SIG-M5 treated with dmso at 0.1 percent for 504 hours (cell line): ENCODE measurements around the gene NGEF.
A peak's percentile ranks its signal among the peaks of the same experiment; 100 is the strongest.
"Not testable (repeated sequence)": the region's sequence is repeated elsewhere in the genome, so short reads cannot be mapped to it uniquely, and the experiment has no call there.

ENCODE experiments used
- DNase-seq: peaks from one replicate; lab custom pipeline; 2025; ENCODE audit not compliant: unreplicated experiment; lab: John Stamatoyannopoulos, UW

Gene NGEF

DNA sequence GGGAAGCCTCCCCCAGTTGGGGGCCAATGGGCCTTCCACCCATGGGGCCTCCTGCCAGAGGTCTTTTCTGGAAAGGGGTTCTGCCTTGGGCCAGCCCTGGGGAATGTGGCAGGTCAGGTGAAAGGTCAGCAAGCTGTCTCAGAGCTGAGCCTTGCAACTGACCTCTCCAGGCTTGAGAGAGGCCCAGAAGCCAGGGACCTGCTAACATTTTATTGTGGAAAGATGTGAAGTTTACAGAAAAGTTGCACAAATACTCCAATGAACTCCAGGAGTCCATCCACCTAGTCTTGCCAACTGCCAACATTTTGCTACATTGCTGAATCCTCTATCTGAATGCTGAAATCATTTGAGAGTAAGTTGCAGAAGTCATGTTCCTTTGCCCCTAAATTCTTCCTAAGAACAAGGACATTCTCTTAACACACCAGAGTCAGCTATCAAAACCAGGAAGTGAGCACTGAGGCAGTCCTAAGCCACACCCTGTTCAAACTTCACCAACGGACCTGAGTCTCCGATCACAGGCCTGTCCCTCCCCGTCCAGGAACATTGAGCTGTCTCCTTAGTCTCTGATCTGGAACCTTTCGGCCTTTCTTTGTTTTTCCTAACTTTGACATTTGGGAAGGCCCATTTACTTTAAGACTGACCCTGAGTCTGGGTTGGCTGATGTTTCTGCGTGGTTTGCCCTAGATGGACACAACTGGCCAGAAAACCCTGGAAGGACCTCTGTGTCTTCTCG lies 139.0 kb downstream of the NGEF start:
- peak; percentile 80 for DNase-seq

DNA sequence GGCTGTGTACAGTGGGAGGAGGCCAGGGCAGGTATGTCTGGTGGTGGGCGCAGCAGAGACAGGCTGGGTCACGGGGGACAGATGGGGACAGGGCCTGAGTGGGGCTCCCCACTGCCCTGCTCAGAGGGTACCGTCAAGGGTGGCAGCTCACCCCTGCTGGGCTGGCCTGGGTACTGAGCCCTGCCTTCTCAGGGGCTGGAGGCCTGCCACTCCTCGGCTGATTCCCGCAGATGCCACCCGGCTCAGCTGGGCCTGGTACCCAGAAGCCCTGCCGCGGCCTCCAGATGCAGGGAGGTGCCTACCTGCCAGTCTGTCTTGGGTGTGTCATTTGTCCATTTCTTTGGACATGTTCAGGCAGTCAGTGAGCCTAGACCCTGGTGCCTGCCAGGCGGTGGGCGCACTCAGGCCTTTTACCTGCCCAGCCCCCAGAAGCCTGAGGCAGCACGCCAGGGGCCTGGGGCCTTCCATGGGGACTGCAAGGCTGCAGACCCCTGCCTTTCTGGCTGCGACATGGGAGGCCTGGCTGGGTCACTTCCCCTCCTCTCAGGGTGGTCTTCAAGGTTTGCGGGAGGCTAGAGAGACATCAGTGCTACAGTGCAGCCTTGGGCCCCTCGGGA lies 139.7 kb downstream of the NGEF start:
- no peak for DNase-seq

DNA sequence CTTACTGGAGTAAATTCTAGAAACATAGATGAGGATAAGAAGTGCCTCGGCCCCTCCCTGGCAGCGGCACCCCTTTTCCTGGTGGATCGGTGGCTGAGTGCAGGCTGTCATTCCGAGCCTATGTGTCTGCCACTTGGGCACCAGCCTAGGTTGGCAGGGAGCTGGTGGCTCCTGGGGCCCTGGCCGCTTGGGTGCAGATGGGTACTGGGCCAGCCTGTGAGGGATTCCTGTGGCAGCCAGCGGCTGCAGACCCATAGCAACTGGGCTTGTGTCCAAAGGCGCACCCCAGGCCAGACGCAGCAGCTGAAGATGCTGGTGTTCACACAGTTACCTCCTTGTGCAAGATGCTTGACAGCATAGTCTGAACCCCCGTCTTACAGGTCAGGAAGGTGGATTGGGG lies 140.2 kb downstream of the NGEF start:
- DNase-seq, result no peak

DNA sequence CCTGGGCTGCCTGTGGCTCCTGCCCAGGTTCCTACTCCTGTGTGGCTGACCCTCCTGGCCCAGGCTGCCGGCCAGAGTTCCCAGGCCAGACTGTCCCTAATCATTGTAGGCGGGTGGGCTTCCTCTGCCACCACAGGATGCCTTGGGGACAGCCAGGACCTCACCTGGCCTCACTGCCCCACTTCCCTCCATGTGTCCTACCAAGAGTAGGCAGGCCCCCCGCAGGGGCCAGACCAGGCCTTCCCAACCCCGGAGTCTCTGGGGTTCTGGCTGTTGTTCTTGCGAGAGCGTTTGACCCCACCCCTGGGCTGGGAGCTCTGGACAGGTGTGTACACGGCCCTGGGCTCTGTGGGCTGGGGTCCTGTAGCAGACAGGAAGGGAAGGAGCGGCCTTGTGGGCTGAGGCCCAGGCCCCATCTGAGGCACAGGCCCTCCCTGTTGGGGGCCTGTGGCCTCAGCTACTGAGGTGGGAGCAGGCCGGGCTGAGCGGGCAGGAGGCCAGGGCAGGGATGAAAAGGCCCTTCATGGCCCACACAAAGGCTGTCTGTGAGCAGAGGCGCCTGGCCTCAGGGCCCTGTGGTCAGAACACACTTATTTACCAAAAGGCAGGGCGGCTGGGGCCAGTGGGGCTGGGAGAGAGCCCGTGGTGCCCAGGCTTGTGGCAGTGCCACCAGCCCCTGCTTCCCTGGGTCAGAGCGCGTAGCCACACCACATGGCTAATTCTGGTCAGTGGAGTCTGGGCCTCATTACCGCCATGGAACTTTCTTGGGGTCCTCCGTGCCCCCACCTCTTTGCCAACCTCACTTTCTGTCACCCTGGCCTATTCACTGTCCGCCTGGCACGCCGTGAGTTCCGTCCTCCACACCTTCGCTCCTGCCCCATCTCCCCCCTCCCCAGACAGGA lies 141.0 kb downstream of the NGEF start:
- no peak for DNase-seq

DNA sequence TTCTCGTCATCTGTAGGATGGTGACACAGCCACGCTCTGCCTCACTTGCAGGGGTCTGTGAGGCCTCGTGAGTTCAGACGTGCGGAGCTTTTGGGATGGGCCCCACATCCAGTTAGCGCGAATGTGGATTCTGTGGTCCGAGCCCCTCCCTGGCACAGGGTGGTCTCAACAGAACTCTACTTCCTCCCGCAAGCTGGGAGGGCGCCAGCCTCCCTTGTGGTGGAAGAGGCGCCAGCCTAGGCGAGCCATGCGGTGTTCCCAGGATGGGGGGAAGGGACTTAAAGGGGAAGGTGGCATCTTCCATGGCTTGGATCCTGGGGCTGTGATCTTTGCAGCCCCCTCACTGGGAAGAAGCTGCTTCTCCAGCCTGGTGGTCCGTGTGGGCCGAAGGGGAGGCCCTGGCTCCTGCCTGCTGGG lies 141.6 kb downstream of the NGEF start:
- no peak for DNase-seq

DNA sequence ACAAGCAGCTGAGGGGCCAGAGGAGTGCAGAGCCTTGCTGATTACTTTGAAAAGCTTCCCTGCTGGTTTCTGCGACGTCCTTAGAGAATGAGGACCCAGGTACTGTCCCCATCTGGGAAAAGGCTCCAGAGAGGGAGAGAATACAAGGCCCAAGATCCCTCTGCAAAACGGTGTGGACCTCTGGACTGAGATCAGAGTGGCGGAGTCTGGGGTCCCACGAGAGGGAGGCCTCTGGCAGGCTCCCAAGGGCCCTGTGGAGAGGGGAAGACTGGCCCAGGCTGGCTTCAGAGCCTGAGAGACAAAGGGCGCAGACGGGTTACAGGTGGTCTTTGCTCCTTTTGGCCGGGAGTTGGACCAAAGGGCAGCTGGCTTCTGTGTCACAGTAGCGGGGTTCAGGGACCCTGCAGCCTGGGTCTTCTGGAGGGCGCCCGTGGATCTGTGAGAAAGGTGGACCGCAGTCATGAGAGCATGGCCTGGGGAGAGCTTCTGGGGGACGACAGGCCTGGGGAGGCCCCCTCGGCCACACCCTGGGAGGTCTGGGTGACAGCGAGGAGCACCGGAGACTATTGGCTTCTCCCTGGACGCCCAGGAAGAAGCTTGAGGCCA lies 142.2 kb downstream of the NGEF start:
- DNase-seq, result no peak

DNA sequence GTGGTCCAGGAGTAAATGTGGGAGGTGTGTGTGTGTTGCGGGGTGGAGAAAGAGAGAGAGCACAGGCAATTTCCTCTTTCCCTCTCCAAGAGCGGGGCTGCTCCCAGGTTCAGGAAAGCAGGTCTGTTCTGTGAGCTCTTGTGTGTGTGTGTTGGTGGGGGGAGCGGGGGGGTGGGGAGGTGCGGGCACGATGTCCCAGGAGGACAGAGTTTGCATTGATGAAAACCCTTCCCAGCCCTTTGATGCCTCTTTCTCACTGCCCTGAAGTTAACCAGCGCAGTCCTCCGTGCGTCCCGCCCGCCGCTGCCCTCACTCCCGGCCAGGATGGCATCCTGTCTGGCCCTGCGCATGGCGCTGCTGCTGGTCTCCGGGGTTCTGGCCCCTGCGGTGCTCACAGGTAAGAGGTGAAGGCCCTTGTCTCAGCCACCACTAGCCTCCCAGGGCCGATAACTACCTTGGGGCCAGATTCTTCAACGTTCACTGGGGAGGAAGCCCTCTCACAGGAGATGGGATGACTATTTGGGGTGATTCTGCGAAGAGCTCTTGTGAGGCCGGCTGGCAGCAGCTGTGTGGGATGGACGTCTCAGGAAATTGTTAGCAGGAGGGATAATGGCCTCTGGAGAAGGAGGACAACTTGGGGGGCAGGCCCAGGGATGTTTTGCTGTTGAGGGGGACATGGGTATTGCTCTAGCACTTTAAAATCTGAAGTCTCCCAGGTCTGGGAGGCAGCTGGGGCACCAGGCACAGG lies 142.9 kb downstream of the NGEF start, which contains the start of gene SNORC:
SNORC (plus strand) TSS at position 247 of the 748 bp plus-strand sequence; CDS start at position 325, 78 bp downstream.
- DNase-seq, result no peak

DNA sequence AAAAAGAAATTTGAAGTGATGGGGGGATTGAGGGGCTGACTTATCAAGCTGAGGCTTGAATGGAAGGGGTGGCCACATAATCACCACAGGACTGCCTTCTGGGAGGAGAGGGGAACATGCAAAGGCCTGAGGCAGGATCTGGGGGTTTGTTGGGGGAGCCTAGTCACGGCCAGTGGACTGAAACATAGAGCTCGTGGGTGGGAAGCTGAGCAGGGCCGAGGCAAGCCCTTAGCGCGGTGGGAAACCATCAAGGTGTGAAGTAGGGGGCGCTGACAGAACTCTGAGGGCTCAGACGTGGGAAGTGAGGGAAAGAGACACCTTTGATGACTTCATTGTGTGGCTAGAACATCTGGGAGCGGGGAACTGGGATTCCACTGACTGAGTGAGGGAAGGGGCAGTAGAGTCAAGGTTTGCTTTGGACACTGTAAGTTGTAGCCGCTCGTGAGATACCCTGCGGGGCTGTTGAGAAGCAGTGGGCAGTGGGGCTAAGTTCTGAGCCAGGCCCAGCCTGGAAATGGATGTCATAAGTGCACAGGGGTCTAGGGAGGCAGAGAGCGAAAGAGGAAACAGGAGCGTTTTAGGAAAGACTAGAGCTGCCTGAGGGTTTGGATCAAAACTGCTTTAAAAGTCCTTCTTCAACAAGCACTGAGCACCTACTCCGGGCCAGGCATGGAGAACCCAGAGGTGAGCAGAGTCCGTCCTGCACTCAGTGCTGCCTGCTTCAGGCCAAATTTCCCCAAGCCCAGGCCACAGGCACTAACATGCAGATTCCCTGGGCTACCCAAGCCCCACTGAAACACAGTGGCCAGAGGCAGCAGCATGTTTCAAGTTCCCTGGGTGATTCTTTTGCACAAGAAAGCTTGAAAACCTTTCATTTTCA lies 143.7 kb downstream of the NGEF start:
- no peak for DNase-seq

DNA sequence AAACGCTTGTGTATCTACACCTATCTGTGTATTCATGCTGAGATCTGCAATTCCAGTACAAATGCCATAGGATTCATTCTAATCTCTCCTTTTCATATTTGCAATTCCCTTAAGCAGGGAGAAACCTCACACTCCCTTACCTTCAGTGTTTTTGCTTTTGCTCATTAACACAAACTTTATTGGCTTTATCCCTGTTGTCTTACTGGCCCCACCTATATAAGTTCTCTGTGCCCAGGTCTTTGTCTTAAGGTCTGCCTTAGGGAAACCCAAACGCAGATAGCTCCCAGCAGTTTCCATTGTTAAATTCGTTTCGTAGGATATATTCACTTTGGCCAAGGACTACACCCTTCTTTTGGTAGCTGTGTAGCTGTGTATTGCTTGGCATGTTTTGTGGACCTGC lies 147.0 kb downstream of the NGEF start:
- no peak for DNase-seq

DNA sequence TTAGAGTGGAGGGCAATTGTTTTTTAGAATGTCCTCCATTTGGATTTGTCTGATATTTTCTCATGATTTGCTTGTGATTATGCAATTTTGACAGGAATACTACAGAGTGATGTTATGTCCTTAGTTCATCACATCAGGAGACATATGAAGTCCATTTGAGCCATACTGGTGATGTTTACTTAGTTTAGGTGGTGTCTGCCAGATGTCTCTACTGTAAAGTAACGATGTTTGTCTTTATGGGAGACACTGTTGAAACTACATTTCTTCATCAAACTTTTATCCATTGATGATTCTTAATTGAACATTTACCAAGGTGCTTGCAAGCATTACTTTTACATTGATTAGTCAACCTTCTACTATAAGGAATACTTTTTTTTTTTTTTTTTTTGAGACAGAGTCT lies 147.9 kb downstream of the NGEF start:
- DNase-seq, result no peak

DNA sequence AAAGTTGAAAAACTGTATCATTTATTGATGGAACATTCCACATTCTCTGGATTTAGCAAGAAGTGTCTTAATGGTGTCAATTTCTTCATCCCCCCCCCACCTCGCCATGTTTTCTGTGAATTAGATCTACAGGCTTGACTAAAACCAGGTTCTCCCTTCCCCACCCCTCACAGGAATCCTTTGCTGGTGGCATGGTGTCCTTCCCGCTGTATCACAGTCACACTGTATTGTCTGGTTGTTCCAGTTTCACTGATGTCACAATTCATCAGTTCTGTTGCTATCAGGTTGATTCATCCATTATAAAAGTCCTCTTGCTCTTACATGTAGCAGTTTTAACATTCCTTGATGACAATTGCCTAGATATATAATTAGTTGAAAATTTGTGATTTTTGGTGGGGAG lies 149.1 kb downstream of the NGEF start:
- DNase-seq, result no peak

DNA sequence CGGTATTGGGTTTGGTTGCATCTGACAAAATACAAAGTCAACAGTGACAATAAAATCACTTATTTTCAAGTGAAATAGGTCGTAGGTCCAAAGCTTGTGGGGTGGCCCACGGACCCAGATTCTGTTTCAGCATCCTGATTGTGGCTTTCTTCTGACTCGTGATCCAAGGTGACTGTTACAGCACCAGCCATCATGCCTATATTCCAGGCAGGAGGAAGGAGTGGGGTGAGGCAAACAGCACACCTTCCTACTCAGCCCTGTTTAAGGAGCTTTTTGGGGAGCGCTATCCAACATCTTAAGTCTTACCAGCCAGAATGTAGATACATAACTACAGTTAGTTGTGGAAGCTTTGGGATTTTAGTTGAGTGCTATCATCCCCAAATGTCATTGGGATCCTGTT lies 151.7 kb downstream of the NGEF start:
- DNase-seq, result no peak

DNA sequence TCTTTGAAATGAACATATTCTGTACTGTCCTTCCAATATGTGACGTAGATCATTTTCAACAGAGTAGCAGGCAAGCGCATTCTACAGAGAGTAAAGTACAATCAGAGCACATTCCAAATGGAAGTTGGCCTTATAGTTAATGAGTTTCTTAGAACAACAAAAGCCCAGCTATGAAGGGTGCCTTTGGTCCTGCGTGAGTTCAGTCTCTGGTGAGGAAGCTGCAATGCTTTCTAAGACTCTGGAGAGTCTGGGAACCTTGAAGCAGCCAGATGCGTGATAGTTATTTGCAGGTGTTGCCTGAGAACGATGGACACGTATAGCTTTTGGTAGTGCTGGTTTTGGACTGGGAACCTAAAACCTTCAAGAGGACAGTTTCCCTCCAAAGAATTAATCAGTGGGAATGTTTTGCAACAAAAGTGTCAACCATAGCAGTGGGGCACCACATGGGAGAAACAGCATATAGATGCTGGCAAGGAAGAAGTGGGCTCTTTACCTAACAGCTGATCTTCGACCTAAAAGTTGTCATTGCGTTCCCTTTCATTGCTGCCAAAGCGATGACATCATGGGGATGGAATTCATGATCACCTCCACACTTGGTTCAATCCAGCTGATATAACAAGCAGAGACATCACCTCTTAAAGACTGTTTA lies 152.3 kb downstream of the NGEF start:
- DNase-seq, result no peak

DNA sequence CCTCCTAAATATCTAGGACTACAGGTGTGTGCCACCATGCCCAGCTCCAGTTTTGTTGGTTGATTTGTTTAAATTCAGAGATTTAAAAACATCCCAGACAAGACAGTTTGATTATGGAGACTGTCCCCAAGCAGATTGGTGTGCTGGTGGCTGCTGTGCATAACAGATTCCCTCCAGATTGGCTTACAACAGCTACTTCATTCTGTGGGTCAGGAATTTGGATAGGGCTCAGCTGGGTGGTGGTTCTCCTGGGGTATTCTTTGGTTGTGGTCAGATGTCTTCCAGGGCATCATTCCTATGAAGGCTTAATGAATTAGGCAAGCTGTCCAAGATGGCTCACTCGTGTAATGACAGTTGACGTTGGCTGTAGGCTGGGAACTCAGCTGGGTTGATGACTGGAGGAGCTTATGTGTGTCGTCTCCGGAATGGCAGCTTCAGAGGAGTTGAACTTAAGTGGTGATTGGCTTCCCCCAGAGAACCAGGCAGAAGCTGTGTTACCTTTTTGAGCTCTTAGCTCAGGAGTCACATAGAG lies 153.6 kb downstream of the NGEF start:
- no peak for DNase-seq

DNA sequence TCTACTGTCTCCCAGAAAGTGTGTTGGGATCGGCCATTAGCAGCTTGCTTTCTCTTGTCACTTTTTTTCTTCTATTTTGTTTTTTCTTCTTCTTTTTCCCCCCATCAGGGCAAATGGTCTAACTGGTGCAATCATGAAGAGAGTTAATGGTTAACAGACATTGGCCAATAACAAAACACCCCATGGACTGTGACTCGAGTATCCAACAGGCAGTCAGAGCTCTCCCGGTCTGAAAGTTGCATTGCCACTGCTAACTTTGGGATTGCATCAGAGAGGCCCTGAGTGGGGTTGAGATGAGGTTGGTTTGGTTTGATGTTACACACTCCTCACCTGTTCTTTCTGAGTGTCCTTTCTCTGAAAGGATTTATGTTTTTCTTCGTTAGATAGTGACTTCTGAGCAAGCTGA lies 155.9 kb downstream of the NGEF start:
- DNase-seq, result no peak

DNA sequence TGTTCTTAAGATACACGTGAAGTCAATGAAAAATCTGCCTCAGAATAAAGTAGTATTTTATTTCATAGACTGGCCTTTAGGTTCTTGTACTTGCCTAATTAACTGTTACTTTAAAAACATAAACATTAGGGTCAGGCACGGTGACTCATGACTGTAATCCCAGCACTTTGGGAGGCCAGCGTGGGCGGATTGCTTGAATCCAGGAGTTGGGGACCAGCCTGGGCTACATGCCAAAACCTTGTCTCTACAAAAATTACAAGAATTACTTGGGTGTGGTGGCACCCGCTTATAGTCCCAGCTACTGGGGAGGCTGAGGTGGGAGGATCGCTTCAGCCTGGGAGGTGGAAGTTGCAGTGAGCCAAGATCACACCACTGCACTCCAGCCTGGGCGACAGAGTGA lies 159.0 kb downstream of the NGEF start:
- no peak for DNase-seq

DNA sequence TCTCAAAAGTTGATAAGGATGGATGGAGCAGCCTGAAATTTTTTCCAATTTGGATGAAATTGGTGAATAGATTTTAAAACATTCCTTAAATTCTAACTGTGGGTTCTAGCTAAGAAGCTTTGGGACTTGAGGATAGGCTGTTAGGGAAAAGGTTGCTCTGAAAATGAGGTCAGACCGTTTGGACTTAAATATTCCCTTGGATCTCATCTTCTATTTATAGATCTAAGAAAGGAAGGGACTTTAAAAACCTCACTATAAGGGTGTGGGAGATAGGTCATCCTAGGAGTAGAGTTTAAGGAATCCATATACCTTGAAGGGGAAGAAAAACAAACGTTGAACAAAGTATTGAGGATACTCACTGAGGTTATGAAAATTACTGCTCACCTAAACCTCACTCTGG lies 160.4 kb downstream of the NGEF start:
- DNase-seq, result no peak

DNA sequence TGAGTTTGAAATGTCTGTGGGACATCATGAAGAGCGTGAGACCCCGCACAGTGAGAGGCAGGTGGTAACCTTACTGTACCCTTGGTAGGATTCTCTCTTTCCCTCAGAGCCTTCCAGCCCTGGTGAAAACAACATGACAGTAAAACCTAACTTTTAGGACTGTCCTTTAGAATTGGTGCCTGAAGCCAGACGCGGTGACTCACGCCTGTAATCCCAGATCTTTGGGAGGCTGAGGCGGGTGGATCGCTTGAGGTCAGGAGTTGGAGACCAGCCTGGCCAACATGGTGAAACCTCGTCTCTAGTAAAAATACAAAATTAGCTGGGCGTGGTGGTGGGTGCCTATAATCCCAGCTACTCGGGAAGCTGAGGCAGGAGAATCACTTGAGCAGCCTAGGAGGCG lies 161.0 kb downstream of the NGEF start:
- DNase-seq, result not testable (repeated sequence)

DNA sequence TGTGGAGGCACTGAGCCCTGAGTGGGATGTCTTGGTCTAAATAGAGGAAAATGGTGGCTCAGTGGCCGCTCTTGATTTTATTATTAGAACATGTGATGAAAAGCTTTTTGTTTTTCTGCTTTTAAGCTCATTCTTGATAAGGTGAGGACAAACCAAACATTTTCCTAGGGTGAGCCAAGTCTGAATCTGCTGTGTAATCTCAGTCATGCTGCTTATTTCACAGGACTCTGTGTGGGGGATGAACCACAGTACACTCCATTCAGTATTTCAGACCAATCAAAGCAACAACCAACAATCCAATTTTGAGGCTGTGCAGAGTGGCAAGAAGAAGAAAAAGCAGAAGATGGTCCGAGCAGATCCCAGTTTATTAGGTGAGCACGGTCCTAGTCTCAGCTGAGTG lies 163.0 kb downstream of the NGEF start:
- no peak for DNase-seq
